AG08396 (cell line): ENCODE results near the gene MAN2A2.
"Not testable (repeated sequence)": the region's sequence is repeated elsewhere in the genome, so short reads cannot be mapped to it uniquely, and the experiment has no call there.

Experiments used
- DNase-seq: peaks from one replicate; pipeline ENCODE4 v3.0.0; 2012; ENCODE audit warnings: low spot score, mixed read lengths

Gene MAN2A2

DNA sequence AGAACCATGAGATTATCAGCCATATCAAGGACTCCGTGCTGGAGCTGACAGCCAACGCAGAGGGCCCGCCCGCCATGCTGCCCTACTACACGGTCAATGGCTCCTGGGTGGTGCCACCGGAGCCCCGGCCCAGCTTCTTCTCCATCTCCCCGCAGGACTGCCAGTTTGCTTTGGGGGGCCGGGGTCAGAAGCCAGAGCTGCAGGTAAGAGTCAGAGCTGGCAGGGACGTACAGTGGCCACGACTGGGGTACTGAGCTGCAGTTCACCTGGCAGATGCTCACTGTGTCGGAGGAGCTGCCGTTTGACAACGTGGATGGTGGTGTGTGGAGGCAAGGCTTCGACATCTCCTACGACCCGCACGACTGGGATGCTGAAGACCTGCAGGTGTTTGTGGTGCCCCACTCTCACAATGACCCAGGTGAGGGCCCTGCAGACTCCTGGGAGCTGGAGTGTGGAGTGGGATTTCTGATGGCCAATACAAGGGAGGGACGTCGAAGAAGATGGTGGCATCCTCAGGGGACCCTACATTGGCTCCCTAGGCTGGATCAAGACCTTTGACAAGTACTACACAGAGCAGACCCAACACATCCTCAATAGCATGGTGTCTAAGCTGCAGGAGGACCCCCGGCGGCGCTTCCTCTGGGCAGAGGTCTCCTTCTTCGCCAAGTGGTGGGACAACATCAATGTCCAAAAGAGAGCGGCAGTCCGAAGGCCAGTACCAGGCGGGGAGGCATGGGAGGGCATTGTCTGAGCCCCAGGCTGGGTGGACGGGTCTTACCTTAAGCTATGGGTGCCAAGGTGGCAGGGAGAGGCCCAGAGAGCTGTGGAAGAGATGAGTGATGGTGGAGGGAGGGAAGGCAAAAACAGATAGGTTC, 2.4 kb downstream of the MAN2A2 start:
- no peak for DNase-seq

GRCh38 chr15:90906181-90906849, 3.2 kb downstream of the MAN2A2 start:
- DNase-seq = no peak

DNA sequence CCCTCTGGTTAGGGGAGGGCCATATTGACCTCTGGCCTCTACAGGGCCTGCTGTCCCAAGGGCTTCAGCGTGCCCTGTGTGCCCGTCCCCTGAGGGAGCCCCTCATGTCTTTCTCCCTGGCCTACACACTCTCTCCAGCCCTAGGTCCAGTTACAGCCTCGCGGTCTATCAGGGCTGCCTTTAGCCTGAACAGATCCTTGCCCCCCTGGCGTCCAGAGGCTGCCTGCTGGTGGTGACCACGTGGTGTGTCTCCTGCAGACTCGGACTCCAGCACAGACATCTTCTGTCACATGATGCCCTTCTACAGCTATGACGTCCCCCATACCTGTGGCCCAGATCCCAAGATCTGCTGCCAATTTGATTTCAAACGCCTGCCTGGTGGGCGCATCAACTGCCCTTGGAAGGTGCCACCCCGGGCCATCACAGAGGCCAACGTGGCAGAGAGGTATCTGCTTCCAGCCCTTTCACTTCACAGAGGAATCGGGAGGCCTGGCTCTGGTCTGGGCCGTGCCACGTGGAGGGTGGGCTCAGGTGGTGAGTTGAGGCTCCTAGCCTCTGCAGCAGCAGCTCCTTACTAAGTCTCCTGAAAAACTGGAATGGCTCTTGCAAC, 4.1 kb downstream of the MAN2A2 start:
- DNase-seq = no peak

DNA sequence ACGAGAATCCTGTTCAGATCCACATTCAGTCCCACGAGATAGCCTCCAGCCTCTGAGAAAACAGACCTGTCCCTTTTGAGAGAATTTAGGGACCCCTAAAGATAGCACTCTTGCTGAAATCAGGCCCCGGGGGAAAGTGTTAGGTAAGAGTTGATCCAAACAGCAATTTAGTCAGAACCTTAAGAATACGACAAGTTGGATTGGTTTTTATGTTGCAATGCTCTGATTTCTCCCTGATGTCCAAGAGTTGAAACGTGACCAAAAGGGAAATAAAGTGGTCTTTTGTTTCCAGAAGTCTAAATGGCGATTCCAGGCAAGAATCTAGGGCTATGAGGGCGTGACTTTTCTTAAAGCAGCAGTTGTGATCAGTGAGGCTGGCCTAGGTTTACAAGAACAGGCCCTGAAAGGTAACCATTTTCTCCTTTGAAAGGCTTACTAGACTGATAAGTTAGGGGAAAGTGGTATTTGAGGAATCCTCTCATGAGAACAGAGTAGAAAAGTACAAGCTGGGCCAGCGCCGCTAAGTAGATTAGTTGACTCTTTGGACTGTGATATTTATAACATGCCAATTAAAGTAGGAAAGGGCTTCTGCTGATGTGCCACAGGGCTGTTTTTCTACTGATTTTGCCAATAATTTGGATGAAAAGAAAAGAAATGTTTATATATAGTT, 4.9 kb downstream of the MAN2A2 start:
- no peak for DNase-seq

DNA sequence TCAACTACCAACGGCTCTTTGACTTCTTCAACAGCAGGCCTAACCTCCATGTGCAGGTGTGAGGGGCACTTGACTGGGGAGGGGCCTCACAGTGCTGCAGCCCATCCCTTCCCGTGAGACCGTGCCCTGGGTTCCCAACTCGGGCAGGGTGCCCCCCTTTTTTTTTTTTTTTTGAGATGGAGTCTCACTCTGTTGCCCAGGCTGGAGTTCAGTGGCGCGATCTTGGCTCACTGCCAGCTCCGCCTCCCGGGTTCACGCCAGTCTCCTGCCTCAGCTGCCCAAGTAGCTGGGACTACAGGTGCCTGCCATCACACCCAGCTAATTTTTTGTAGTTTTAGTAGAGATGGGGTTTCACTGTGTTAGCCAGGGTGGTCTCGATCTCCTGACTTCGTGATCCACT, 6.3 kb downstream of the MAN2A2 start:
- DNase-seq = not testable (repeated sequence)

DNA sequence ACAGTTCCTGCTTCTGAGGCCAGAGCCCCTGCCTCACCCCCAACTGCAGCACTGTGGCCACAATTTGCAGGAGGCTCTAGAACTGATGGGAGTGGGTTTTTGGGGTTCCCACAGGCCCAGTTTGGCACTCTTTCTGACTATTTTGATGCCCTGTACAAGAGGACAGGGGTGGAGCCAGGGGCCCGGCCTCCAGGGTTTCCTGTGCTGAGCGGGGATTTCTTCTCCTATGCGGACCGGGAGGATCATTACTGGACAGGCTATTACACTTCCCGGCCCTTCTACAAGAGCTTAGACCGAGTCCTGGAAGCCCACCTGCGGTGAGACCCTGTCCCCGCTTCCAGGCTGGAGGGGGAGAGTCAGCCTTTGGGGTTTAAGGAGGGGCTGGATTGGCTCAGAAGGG, 6.9 kb downstream of the MAN2A2 start:
- no peak for DNase-seq

GRCh38 chr15:90910441-90911301, 7.6 kb downstream of the MAN2A2 start:
- no peak for DNase-seq

DNA sequence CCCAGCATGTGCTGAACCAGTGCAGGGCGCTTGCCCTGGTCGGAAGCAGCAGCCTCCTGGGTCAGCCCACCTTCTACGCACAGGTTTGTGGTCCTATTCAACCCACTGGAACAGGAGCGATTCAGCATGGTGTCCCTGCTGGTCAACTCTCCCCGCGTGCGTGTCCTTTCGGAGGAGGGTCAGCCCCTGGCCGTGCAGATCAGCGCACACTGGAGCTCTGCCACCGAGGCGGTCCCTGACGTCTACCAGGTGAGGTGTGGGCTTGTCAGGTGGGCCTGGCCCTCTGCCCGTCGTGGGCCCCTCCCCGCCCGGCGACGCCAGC, 8.2 kb downstream of the MAN2A2 start:
- DNase-seq = no peak

DNA sequence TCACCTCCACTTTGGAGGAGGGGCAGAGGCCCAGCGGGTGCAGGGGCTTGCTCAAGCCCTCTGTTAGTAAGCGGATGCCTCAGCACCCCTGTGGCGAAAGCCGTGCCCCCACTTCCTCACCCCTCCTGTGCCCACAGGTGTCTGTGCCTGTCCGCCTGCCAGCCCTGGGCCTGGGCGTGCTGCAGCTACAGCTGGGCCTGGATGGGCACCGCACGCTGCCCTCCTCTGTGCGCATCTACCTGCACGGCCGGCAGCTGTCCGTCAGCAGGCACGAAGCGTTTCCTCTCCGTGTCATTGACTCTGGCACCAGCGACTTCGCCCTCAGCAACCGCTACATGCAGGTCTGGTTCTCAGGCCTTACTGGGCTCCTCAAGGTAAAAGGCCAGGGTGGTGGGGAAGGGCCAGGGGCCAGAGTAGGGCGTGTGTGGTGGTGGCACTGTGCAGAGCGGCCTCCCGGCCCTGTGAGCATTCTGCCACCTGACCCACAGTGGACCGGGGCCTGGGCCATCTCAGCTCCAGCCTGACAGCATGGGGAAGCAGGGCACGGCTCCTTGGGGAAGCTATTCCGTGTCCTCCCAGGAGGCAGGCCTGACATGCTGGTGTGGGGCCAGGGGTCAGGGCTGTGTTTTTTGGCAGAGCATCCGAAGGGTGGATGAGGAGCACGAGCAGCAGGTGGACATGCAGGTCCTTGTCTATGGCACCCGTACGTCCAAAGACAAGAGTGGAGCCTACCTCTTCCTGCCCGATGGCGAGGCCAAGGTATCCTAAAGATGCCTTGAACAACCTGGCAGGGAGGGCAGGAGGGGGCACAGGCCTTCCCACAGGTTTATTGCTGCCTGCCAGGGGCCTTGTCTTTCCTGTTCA, 9.0 kb downstream of the MAN2A2 start:
- no peak for DNase-seq

- DNase-seq = no peak
Observed at GRCh38 chr15:90912770-90913075, 9.6 kb downstream of the MAN2A2 start.

DNA sequence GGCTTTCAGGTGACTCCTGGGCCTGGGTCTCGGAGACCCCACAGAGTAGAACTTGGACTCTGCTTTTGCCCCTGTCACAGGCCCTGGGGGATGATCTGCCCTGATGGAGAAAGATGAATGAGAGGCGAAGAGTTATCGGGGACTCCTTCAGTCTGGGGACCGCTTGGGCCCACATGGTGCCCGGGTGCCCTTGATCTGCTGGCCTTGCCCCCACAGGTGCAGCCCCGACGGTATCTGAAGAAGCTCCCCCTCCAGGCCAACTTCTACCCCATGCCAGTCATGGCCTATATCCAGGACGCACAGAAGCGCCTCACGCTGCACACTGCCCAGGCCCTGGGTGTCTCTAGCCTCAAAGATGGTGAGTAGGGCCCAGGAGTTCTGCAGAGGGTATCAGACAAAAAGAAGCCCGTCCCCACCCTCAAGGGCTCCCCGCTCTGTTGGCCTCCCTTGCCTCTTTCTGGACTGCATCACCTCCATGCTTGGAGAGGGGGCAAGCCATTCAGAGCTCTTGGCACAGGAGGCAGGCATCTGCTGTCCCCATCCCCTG, 10.4 kb downstream of the MAN2A2 start:
- DNase-seq = no peak

- DNase-seq = no peak
Observed at GRCh38 chr15:90914305-90915080, 11.4 kb downstream of the MAN2A2 start.

GRCh38 chr15:90915216-90915807, 12.2 kb downstream of the MAN2A2 start:
- DNase-seq = no peak

GRCh38 chr15:90915808-90916440, 12.8 kb downstream of the MAN2A2 start:
- no peak for DNase-seq

DNA sequence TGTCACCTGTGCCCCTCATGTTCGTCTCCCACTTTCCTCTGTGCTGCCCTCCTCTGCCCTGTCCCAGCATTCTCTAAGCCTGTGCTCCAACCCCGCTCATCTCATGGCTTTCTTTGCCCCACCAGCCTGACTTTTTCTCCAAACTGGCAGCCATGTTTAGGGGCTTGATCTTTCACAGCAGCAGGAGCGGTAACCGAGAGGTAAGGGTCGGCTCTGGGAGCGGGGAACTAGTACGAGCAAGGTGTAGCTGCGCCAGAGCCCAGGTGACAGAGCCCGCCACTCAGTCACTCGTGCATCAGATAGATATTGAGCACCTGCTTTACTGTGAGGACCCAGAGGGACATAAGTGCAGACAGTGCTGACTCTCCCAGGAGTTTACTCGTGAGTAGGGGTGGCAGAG, 13.4 kb downstream of the MAN2A2 start:
- no peak for DNase-seq

GRCh38 chr15:90917569-90917968, 14.5 kb downstream of the MAN2A2 start:
- DNase-seq = no peak

- DNase-seq = no peak
Observed at GRCh38 chr15:90918034-90918788, 15.1 kb downstream of the MAN2A2 start.

GRCh38 chr15:90918835-90919234, 15.7 kb downstream of the MAN2A2 start:
- no peak for DNase-seq
